ENCODE results near the gene SYNE4. TPM values are rescaled to one million over a fixed set of nuclear protein-coding genes. Genes with fewer than 3 reads are reported as not detected.
"Not testable (repeated sequence)": the region's sequence is repeated elsewhere in the genome, so short reads cannot be mapped to it uniquely, and the experiment has no call there.

Gene SYNE4
- 1 to 10 TPM; 1.8 to 2.6 TPM for total RNA-seq

GRCh38 chr19:36008336-36008978 lies at the start of gene SYNE4:
Gene SYNE4, minus strand, starts transcription at chr19:36008813. Its CDS starts 132 bp downstream, at chr19:36008681.
- peaks cover 9% of the 10 kb centered on the region for H3K36me3 Mint-ChIP-seq (ENCODE audit: low read depth)
- H3K4me1 Mint-ChIP-seq (ENCODE audit: low read depth), result peaks cover 19% of the 10 kb centered on the region
- ChIA-PET CTCF (no interaction called here), POLR2A (no interaction called here)
- no peaks in the 10 kb centered on the region for H3K27me3 Mint-ChIP-seq (ENCODE audit: low read depth)
- peak within 1 kb of the TSS; percentile 51 for H3K27ac Mint-ChIP-seq
- DNase-seq (no peak), ATAC-seq (no peak)
- H3K4me3 Mint-ChIP-seq, result peak within 1 kb of the TSS; percentile 48
- H3K9me3 Mint-ChIP-seq (ENCODE audit: insufficient read depth), result no peaks in the 10 kb centered on the region

GRCh38 chr19:36054733-36055686 lies 46.4 kb upstream of the SYNE4 start, which contains the start of gene WDR62:
Gene WDR62, plus strand, starts transcription at chr19:36054897. Its CDS starts 75 bp downstream, at chr19:36054972.
- ATAC-seq (peak; percentile 82), DNase-seq (peak; percentile 96)
- Mint-ChIP-seq H3K9me3 (ENCODE audit: insufficient read depth) (no peaks in the 10 kb centered on the region), H3K27me3 (ENCODE audit: low read depth) (no peaks in the 10 kb centered on the region), H3K36me3 (ENCODE audit: low read depth) (peaks cover 32% of the 10 kb centered on the region), H3K4me1 (ENCODE audit: low read depth) (peaks cover 44% of the 10 kb centered on the region), H3K27ac (peak within 1 kb of the TSS; percentile 97), H3K4me3 (peak within 1 kb of the TSS; percentile 97)
- ChIA-PET CTCF (interaction anchor here (1.0 to 1.8 kb wide), 7 partner anchors 41 to 236 kb away, joined by 3 to 8 read pairs (median 4); partner anchors contain the start of genes ALKBH6 and SDHAF1), POLR2A (interaction anchor here (0.7 to 1.4 kb wide), 8 partner anchors 11 to 105 kb away, joined by 3 to 6 read pairs (median 3); partner anchors contain the start of genes ALKBH6, POLR2I and TBCB)

- H3K27ac Mint-ChIP-seq, result peak within 1 kb of the TSS; percentile 97
- peaks cover 44% of the 10 kb centered on the region for H3K4me1 Mint-ChIP-seq (ENCODE audit: low read depth)
- H3K36me3 Mint-ChIP-seq (ENCODE audit: low read depth), result peaks cover 30% of the 10 kb centered on the region
- H3K27me3 Mint-ChIP-seq (ENCODE audit: low read depth), result no peaks in the 10 kb centered on the region
- ChIA-PET CTCF (interaction anchor here (0.7 to 1.8 kb wide), 8 partner anchors 40 to 411 kb away, joined by 3 to 8 read pairs (median 4); partner anchors contain the start of genes ALKBH6 and SDHAF1), POLR2A (interaction anchor here (0.6 to 1.4 kb wide), 5 partner anchors 28 to 107 kb away, joined by 3 to 6 read pairs (median 3); no protein-coding TSS in a partner anchor)
- peak; percentile 100 for DNase-seq
- H3K4me3 Mint-ChIP-seq, result peak within 1 kb of the TSS; percentile 97
- ATAC-seq, result peak; percentile 91
- no peaks in the 10 kb centered on the region for H3K9me3 Mint-ChIP-seq (ENCODE audit: insufficient read depth)
Measured at GRCh38 chr19:36054119-36054732, 45.6 kb upstream of the SYNE4 start, which contains the start of gene THAP8. Gene THAP8, minus strand, starts transcription at chr19:36054285. Its CDS starts 68 bp downstream, at chr19:36054217.

- DNase-seq (no peak), ATAC-seq (no peak)
- Mint-ChIP-seq H3K4me3 (no peak overlapping the region), H3K9me3 (ENCODE audit: insufficient read depth) (no peaks in the 10 kb centered on the region), H3K36me3 (ENCODE audit: low read depth) (peaks cover 7% of the 10 kb centered on the region), H3K27me3 (ENCODE audit: low read depth) (no peaks in the 10 kb centered on the region), H3K4me1 (ENCODE audit: low read depth) (peaks cover 27% of the 10 kb centered on the region), H3K27ac (no peak overlapping the region)
- POLR2A ChIA-PET, result no interaction called here
- CTCF ChIA-PET, result interaction anchor here (1.1 kb wide), 1 partner anchor 77 kb away, joined by 3 read pairs; no protein-coding TSS in a partner anchor
Measured at GRCh38 chr19:36051637-36052036, 43.0 kb upstream of the SYNE4 start.

GRCh38 chr19:36051236-36051635 lies 42.6 kb upstream of the SYNE4 start:
- no peak overlapping the region for H3K4me3 Mint-ChIP-seq
- H3K4me1 Mint-ChIP-seq (ENCODE audit: low read depth), result peaks cover 23% of the 10 kb centered on the region
- H3K27me3 Mint-ChIP-seq (ENCODE audit: low read depth), result no peaks in the 10 kb centered on the region
- H3K36me3 Mint-ChIP-seq (ENCODE audit: low read depth), result peaks cover 7% of the 10 kb centered on the region
- no peaks in the 10 kb centered on the region for H3K9me3 Mint-ChIP-seq (ENCODE audit: insufficient read depth)
- CTCF ChIA-PET, result interaction anchor here (1.3 kb wide), 1 partner anchor 14 kb away, joined by 3 read pairs; no protein-coding TSS in a partner anchor
- POLR2A ChIA-PET, result no interaction called here
- no peak overlapping the region for H3K27ac Mint-ChIP-seq
- ATAC-seq (no peak), DNase-seq (no peak)

- Mint-ChIP-seq H3K4me3 (no peak overlapping the region), H3K36me3 (ENCODE audit: low read depth) (peaks cover 10% of the 10 kb centered on the region), H3K27me3 (ENCODE audit: low read depth) (no peaks in the 10 kb centered on the region), H3K9me3 (ENCODE audit: insufficient read depth) (no peaks in the 10 kb centered on the region), H3K4me1 (ENCODE audit: low read depth) (peaks cover 16% of the 10 kb centered on the region), H3K27ac (no peak overlapping the region)
- ChIA-PET POLR2A (no interaction called here), CTCF (no interaction called here)
- no peak for DNase-seq
- ATAC-seq, result no peak
Measured at GRCh38 chr19:36049080-36049698, 40.6 kb upstream of the SYNE4 start.

- H3K9me3 Mint-ChIP-seq (ENCODE audit: insufficient read depth), result no peaks in the 10 kb centered on the region
- H3K4me3 Mint-ChIP-seq, result no peak overlapping the region
- no peak overlapping the region for H3K27ac Mint-ChIP-seq
- H3K36me3 Mint-ChIP-seq (ENCODE audit: low read depth), result peaks cover 7% of the 10 kb centered on the region
- no peaks in the 10 kb centered on the region for H3K27me3 Mint-ChIP-seq (ENCODE audit: low read depth)
- POLR2A ChIA-PET, result no interaction called here
- peaks cover 11% of the 10 kb centered on the region for H3K4me1 Mint-ChIP-seq (ENCODE audit: low read depth)
- DNase-seq (no peak), ATAC-seq (no peak)
- CTCF ChIA-PET, result no interaction called here
Measured at GRCh38 chr19:36047835-36048234, 39.2 kb upstream of the SYNE4 start.

GRCh38 chr19:36046443-36047050 lies 37.9 kb upstream of the SYNE4 start:
- POLR2A ChIA-PET, result no interaction called here
- peaks cover 4% of the 10 kb centered on the region for H3K4me1 Mint-ChIP-seq (ENCODE audit: low read depth)
- H3K9me3 Mint-ChIP-seq (ENCODE audit: insufficient read depth), result no peaks in the 10 kb centered on the region
- ATAC-seq (no peak), DNase-seq (no peak)
- peaks cover 7% of the 10 kb centered on the region for H3K36me3 Mint-ChIP-seq (ENCODE audit: low read depth)
- H3K4me3 Mint-ChIP-seq, result no peak overlapping the region
- no peak overlapping the region for H3K27ac Mint-ChIP-seq
- CTCF ChIA-PET, result no interaction called here
- no peaks in the 10 kb centered on the region for H3K27me3 Mint-ChIP-seq (ENCODE audit: low read depth)

- no peaks in the 10 kb centered on the region for H3K4me1 Mint-ChIP-seq (ENCODE audit: low read depth)
- CTCF ChIA-PET, result no interaction called here
- H3K4me3 Mint-ChIP-seq, result no peak overlapping the region
- ATAC-seq (no peak), DNase-seq (no peak)
- H3K27me3 Mint-ChIP-seq (ENCODE audit: low read depth), result no peaks in the 10 kb centered on the region
- H3K36me3 Mint-ChIP-seq (ENCODE audit: low read depth), result peaks cover 5% of the 10 kb centered on the region
- H3K27ac Mint-ChIP-seq, result no peak overlapping the region
- POLR2A ChIA-PET, result interaction anchor here (0.6 to 0.7 kb wide), 2 partner anchors 14 to 90 kb away, joined by 3 read pairs; no protein-coding TSS in a partner anchor
- no peaks in the 10 kb centered on the region for H3K9me3 Mint-ChIP-seq (ENCODE audit: insufficient read depth)
Measured at GRCh38 chr19:36043952-36044351, 35.3 kb upstream of the SYNE4 start.

GRCh38 chr19:36041831-36042230 lies 33.2 kb upstream of the SYNE4 start:
- ATAC-seq, result no peak
- ChIA-PET POLR2A (no interaction called here), CTCF (no interaction called here)
- Mint-ChIP-seq H3K27me3 (ENCODE audit: low read depth) (no peaks in the 10 kb centered on the region), H3K27ac (no peak overlapping the region), H3K9me3 (ENCODE audit: insufficient read depth) (no peaks in the 10 kb centered on the region), H3K4me1 (ENCODE audit: low read depth) (peaks cover 7% of the 10 kb centered on the region), H3K36me3 (ENCODE audit: low read depth) (peaks cover 5% of the 10 kb centered on the region), H3K4me3 (no peak overlapping the region)
- DNase-seq, result no peak

GRCh38 chr19:36041092-36041491 lies 32.5 kb upstream of the SYNE4 start:
- H3K9me3 Mint-ChIP-seq (ENCODE audit: insufficient read depth); ATAC-seq; H3K4me1 Mint-ChIP-seq (ENCODE audit: low read depth); H3K27ac Mint-ChIP-seq; POLR2A ChIA-PET; H3K36me3 Mint-ChIP-seq (ENCODE audit: low read depth); H3K27me3 Mint-ChIP-seq (ENCODE audit: low read depth); CTCF ChIA-PET; H3K4me3 Mint-ChIP-seq; DNase-seq: not testable (repeated sequence)
